ENCODE measurements around the gene TXNDC9. TPM values are rescaled to one million over a fixed set of nuclear protein-coding genes. Genes with fewer than 3 reads are reported as not detected.
"Not testable (repeated sequence)": the region's sequence is repeated elsewhere in the genome, so short reads cannot be mapped to it uniquely, and the experiment has no call there.

The TXNDC9 gene, protein sequence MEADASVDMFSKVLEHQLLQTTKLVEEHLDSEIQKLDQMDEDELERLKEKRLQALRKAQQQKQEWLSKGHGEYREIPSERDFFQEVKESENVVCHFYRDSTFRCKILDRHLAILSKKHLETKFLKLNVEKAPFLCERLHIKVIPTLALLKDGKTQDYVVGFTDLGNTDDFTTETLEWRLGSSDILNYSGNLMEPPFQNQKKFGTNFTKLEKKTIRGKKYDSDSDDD
- 10 to 100 TPM; 14.0 to 26.2 TPM for polyA plus RNA-seq

DNA sequence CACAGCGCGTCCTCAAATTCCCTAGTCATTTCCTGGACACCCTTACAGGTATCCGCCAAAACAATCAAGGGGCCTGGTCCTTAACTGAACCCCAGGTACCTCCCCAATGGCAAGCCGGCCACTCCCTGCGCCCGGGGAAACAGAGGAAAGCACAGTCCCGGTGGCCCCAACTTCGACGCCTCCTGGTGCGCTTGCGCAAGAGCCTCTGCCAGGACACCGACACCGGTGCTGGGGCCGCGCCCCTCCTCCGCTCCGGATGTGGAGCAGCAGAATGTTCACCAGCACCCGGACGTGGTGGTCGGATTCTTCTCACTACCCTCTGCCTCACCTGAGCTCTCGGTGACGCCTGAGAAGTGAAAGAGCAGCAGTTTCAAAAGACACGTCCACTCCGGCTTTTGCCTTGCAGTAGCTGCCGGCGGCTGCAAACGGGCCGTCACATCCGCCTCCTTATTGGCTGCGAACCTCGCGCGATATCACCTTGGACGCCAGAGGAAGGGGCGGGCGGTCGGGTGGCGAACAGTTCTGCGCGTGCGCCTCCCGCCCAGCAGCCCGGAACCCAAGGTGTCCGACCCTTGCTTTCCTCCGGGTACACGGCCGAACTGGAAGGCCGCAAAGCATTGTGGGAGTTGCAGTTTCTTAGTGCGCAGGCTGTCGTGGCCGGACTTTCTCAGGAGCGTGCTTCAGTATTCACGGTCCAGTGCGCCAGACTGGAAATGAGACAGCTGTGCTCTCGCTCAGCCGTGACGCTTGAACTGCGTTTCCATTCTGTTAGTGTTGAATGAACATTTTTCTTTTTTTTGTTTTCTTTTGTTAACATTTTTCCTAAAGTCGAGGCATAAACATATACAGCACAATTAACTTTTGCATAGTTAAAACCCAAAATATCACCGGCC is at the start of gene TXNDC9:
Gene TXNDC9, minus strand, starts transcription at position 423 of the 893 bp plus-strand sequence. CDS start 3,123 bp downstream, outside the sequence.
- Histone ChIP-seq H3K27me3 (ENCODE audit: control insufficient read depth in 1 of 2, insufficient read depth in 2 of 2, low read length in 2 of 2) (no peaks in the 10 kb centered on the region), H3K4me1 (ENCODE audit: control insufficient read depth in 2 of 2, insufficient read depth in 2 of 2, low read length in 1 of 2) (peaks cover 0 to 5% of the 10 kb centered on the region in 2 donors)
- WGBS, 2 donors, result 0 to 1% methylated on average over 58 to 60 of the region's 60 CpGs

DNA sequence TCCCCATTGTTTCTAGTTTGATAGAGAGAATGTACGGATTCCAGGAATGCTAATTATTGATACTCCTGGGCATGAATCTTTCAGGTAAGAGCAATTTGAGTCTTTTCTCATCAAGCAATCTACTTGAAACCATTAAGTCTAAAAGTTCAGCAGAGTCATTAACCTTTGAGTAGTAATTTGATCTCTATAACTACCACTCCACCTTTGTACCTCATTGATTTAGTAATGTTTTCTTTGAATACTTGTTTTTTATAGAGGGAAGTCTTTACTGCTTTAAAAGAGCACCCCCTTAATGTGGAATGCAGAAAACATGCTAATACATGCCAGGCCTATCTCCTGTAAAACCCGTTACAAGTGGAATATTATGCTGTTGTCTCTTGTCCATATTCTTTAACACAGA is 46.0 kb upstream of the TXNDC9 start:
- peaks cover 3 to 5% of the 10 kb centered on the region in 2 donors for H3K36me3 ChIP-seq (ENCODE audit: control insufficient read depth in 2 of 2, insufficient read depth in 2 of 2, low read length in 1 of 2)
- no peaks in the 10 kb centered on the region for H3K4me1 ChIP-seq (ENCODE audit: control insufficient read depth in 2 of 2, insufficient read depth in 2 of 2, low read length in 1 of 2)
- H3K27me3 ChIP-seq (ENCODE audit: control insufficient read depth in 1 of 2, insufficient read depth in 2 of 2, low read length in 2 of 2), result no peaks in the 10 kb centered on the region
- no peak overlapping the region for H3K4me3 ChIP-seq (ENCODE audit: low read depth in 1 of 2, low read length in 2 of 2)
- no peak overlapping the region for H3K27ac ChIP-seq (ENCODE audit: low read depth in 2 of 2, low read length in 1 of 2)
- WGBS, 2 donors, result 83 to 97% methylated on average over 2 of the region's 2 CpGs
- no peaks in the 10 kb centered on the region for H3K9me3 ChIP-seq (ENCODE audit: control insufficient read depth in 2 of 2, insufficient read depth in 1 of 2, low read depth in 1 of 2, low read length in 1 of 2)

More for the DNA sequence above, at the start of gene TXNDC9:
- Histone ChIP-seq H3K4me3 (ENCODE audit: low read depth in 1 of 2, low read length in 2 of 2) (peak within 1 kb of the TSS; percentile 64 to 80), H3K36me3 (ENCODE audit: control insufficient read depth in 2 of 2, insufficient read depth in 2 of 2, low read length in 1 of 2) (no peaks in the 10 kb centered on the region), H3K27ac (ENCODE audit: low read depth in 2 of 2, low read length in 1 of 2) (peak within 1 kb of the TSS; percentile 96 to 99), H3K9me3 (ENCODE audit: control insufficient read depth in 2 of 2, insufficient read depth in 1 of 2, low read depth in 1 of 2, low read length in 1 of 2) (no peaks in the 10 kb centered on the region)

DNA sequence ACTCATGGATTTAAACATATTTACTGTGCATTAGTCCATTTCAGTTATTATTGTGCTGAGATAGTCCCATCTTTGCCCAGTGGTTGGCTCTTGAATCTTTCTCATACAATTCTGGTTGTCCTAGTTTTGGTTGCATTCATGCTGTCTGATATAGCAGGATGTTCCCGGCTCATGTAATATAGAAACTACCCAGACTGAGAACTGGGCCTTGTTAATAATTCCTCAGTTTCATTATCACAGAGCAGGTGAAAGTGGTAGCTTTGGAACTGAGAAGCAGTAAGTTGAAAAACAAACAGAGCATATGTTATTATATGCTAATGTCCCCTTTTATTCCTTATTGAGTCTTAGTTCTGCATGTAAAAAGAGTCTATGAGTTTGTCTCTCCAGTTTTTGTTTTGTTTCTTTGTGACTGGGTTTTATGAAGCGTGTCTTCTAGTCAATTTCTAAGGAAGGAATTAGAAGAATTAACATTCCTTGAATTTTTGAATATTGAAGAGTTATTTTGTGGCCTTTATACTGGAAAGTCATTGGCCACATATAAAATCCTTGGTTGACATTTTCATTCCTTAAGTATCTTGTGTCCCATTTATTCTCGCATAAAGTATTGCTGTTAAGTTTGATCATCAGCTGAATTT is 44.4 kb upstream of the TXNDC9 start:
- Histone ChIP-seq H3K4me3 (ENCODE audit: low read depth in 1 of 2, low read length in 2 of 2) (no peak overlapping the region), H3K4me1 (ENCODE audit: control insufficient read depth in 2 of 2, insufficient read depth in 2 of 2, low read length in 1 of 2) (no peaks in the 10 kb centered on the region), H3K27me3 (ENCODE audit: control insufficient read depth in 1 of 2, insufficient read depth in 2 of 2, low read length in 2 of 2) (no peaks in the 10 kb centered on the region), H3K9me3 (ENCODE audit: control insufficient read depth in 2 of 2, insufficient read depth in 1 of 2, low read depth in 1 of 2, low read length in 1 of 2) (no peaks in the 10 kb centered on the region), H3K27ac (ENCODE audit: low read depth in 2 of 2, low read length in 1 of 2) (no peak overlapping the region), H3K36me3 (ENCODE audit: control insufficient read depth in 2 of 2, insufficient read depth in 2 of 2, low read length in 1 of 2) (peaks cover 0 to 8% of the 10 kb centered on the region in 2 donors)
- 82 to 89% methylated on average over 3 of the region's 3 CpGs for WGBS, 2 donors

DNA sequence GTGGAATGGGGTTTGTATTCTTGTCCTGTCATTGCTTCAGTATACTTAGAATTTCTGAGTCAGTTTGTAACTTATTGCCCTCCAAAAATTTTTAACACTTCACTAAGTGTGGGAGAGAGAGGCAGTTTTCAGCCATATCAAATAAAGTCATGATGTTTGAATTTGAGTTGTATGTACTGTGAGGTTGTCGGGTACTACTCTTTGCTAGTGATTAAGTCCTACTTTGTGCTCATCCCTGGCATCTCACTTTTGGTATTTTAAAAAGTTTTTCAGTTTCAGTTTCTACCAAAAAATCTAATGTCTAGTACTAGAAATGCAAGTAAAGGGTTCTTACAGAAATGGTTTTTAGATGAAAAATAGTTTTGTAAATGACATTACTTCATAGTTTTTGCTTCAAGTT is 41.7 kb upstream of the TXNDC9 start:
- no peak overlapping the region for H3K27ac ChIP-seq (ENCODE audit: low read depth in 2 of 2, low read length in 1 of 2)
- peaks cover 2 to 8% of the 10 kb centered on the region in 2 donors for H3K36me3 ChIP-seq (ENCODE audit: control insufficient read depth in 2 of 2, insufficient read depth in 2 of 2, low read length in 1 of 2)
- H3K27me3 ChIP-seq (ENCODE audit: control insufficient read depth in 1 of 2, insufficient read depth in 2 of 2, low read length in 2 of 2), result no peaks in the 10 kb centered on the region
- peaks cover 0 to 2% of the 10 kb centered on the region in 2 donors for H3K9me3 ChIP-seq (ENCODE audit: control insufficient read depth in 2 of 2, insufficient read depth in 1 of 2, low read depth in 1 of 2, low read length in 1 of 2)
- H3K4me3 ChIP-seq (ENCODE audit: low read depth in 1 of 2, low read length in 2 of 2), result no peak overlapping the region
- 91 to 94% methylated on average over 1 of the region's 1 CpG for WGBS, 2 donors
- no peaks in the 10 kb centered on the region for H3K4me1 ChIP-seq (ENCODE audit: control insufficient read depth in 2 of 2, insufficient read depth in 2 of 2, low read length in 1 of 2)

DNA sequence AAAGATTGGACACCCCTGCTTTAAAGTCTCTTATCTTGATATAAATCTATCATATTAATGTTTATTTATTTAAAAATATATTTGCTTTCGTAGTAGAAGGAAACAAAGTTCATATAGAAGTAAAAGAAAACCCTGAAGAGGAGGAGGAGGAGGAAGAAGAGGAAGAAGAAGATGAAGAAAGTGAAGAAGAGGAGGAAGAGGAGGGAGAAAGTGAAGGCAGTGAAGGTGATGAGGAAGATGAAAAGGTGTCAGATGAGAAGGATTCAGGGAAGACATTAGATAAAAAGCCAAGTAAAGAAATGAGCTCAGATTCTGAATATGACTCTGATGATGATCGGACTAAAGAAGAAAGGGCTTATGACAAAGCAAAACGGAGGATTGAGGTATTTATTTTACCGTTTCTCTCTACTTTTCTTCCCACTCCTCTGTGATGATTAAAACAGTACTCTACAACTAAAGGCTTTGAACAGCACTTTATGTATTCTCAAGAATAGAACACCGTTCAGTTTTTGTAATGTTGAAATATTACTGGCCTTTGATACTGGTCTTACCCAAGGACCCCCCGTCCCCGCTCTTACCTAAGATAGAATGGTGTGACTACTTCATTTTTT is 40.2 kb upstream of the TXNDC9 start:
- Histone ChIP-seq H3K36me3 (ENCODE audit: control insufficient read depth in 2 of 2, insufficient read depth in 2 of 2, low read length in 1 of 2) (peaks cover 2 to 8% of the 10 kb centered on the region in 2 donors), H3K4me3 (ENCODE audit: low read depth in 1 of 2, low read length in 2 of 2) (no peak overlapping the region), H3K27ac (ENCODE audit: low read depth in 2 of 2, low read length in 1 of 2) (no peak overlapping the region), H3K27me3 (ENCODE audit: control insufficient read depth in 1 of 2, insufficient read depth in 2 of 2, low read length in 2 of 2) (no peaks in the 10 kb centered on the region), H3K4me1 (ENCODE audit: control insufficient read depth in 2 of 2, insufficient read depth in 2 of 2, low read length in 1 of 2) (no peaks in the 10 kb centered on the region), H3K9me3 (ENCODE audit: control insufficient read depth in 2 of 2, insufficient read depth in 1 of 2, low read depth in 1 of 2, low read length in 1 of 2) (peaks cover 0 to 2% of the 10 kb centered on the region in 2 donors)
- 85 to 91% methylated on average over 7 of the region's 7 CpGs for WGBS, 2 donors

DNA sequence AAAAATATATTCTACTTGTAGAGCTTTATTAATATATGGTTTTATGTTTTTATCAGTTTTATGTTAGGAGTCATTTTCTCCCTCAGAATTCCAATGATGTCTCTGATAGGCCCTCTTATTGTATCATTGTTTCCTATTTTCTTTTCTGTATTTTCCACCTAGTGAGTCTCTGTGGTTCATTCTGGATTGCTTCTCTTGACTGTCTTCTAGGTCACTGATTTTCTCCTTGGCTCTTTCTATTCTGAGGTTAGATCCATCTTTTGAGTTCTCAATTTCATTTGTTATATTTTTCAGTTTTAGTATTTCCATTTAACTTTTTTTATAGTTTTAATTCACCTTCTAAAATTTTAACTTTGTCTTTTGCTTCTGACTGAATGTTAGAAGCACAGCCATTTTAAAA is 38.6 kb upstream of the TXNDC9 start:
- H3K36me3 ChIP-seq (ENCODE audit: control insufficient read depth in 2 of 2, insufficient read depth in 2 of 2, low read length in 1 of 2), result peaks cover 2 to 8% of the 10 kb centered on the region in 2 donors
- H3K4me1 ChIP-seq (ENCODE audit: control insufficient read depth in 2 of 2, insufficient read depth in 2 of 2, low read length in 1 of 2), result no peaks in the 10 kb centered on the region
- no peaks in the 10 kb centered on the region for H3K27me3 ChIP-seq (ENCODE audit: control insufficient read depth in 1 of 2, insufficient read depth in 2 of 2, low read length in 2 of 2)
- H3K9me3 ChIP-seq (ENCODE audit: control insufficient read depth in 2 of 2, insufficient read depth in 1 of 2, low read depth in 1 of 2, low read length in 1 of 2), result peaks cover 0 to 2% of the 10 kb centered on the region in 2 donors
- no peak overlapping the region for H3K27ac ChIP-seq (ENCODE audit: low read depth in 2 of 2, low read length in 1 of 2)
- no peak overlapping the region for H3K4me3 ChIP-seq (ENCODE audit: low read depth in 1 of 2, low read length in 2 of 2)

DNA sequence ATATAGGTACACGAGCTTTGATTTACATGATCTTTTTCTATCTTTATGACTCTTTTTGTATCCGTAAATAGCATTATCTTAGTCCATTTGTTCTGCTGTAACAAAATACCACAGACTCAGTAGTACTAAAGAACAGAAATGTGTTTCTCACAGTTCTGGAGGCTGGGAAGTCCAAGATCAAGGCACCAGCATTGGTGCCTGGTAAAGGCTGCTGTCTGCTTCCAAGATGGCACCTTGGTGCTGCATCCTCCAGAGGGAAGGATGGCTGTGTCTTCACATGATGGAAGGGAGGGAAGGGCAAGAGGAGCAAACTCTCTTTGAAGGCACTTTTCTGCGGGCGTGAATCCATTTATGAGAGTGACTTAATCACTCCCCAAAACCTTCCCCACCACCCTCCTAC is 37.0 kb upstream of the TXNDC9 start:
- 96 to 97% methylated on average over 4 of the region's 4 CpGs for WGBS, 2 donors
- Histone ChIP-seq H3K4me1 (ENCODE audit: control insufficient read depth in 2 of 2, insufficient read depth in 2 of 2, low read length in 1 of 2) (no peaks in the 10 kb centered on the region), H3K4me3 (ENCODE audit: low read depth in 1 of 2, low read length in 2 of 2) (no peak overlapping the region), H3K36me3 (ENCODE audit: control insufficient read depth in 2 of 2, insufficient read depth in 2 of 2, low read length in 1 of 2) (peaks cover 2 to 8% of the 10 kb centered on the region in 2 donors), H3K27ac (ENCODE audit: low read depth in 2 of 2, low read length in 1 of 2) (no peak overlapping the region), H3K9me3 (ENCODE audit: control insufficient read depth in 2 of 2, insufficient read depth in 1 of 2, low read depth in 1 of 2, low read length in 1 of 2) (peaks cover 0 to 2% of the 10 kb centered on the region in 2 donors), H3K27me3 (ENCODE audit: control insufficient read depth in 1 of 2, insufficient read depth in 2 of 2, low read length in 2 of 2) (no peaks in the 10 kb centered on the region)

DNA sequence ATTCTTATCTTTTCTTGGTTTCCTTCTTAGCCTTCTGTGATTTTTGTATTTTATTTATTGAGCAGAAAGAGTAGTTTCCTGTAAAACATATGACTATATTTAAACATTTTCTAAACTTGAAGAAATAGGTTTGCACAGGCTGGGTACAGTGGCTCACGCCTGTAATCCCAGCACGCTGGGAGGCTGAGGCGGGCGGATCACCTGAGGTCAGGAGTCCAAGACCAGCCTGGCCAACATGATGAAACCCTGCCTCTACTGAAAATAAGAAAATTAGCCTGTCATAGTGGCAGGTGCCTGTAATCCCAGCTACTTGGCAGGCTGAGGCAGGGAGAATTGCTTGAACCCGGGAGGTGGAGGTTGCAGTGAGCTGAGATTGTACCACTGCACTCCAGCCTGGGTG is 32.7 kb upstream of the TXNDC9 start:
- H3K36me3 ChIP-seq (ENCODE audit: control insufficient read depth in 2 of 2, insufficient read depth in 2 of 2, low read length in 1 of 2); H3K4me1 ChIP-seq (ENCODE audit: control insufficient read depth in 2 of 2, insufficient read depth in 2 of 2, low read length in 1 of 2); H3K4me3 ChIP-seq (ENCODE audit: low read depth in 1 of 2, low read length in 2 of 2); H3K27ac ChIP-seq (ENCODE audit: low read depth in 2 of 2, low read length in 1 of 2); H3K9me3 ChIP-seq (ENCODE audit: control insufficient read depth in 2 of 2, insufficient read depth in 1 of 2, low read depth in 1 of 2, low read length in 1 of 2); H3K27me3 ChIP-seq (ENCODE audit: control insufficient read depth in 1 of 2, insufficient read depth in 2 of 2, low read length in 2 of 2): not testable (repeated sequence)
- 96 to 98% methylated on average over 5 of the region's 5 CpGs for WGBS, 2 donors

DNA sequence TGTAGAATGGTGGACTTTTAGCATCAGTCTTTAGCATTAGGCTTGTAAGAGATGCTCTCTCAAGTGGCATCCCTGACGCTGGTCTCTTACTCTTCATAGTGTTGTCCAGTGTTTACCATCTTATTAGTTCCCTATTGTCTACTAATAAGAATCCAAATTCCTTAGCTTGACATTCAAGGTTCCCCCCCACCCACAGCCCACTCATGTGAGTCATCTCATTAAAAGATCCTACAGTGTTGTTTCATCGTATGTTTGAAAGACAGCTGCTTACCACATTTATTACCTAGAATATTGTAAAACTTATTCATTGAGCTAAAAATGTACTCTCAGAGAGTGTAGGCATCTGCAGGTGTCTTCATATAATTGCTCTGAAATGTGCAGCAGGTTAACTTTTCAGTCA is 29.5 kb upstream of the TXNDC9 start:
- Histone ChIP-seq H3K36me3 (ENCODE audit: control insufficient read depth in 2 of 2, insufficient read depth in 2 of 2, low read length in 1 of 2) (peaks cover 3 to 6% of the 10 kb centered on the region in 2 donors), H3K4me3 (ENCODE audit: low read depth in 1 of 2, low read length in 2 of 2) (no peak overlapping the region), H3K4me1 (ENCODE audit: control insufficient read depth in 2 of 2, insufficient read depth in 2 of 2, low read length in 1 of 2) (no peaks in the 10 kb centered on the region), H3K27ac (ENCODE audit: low read depth in 2 of 2, low read length in 1 of 2) (no peak overlapping the region), H3K9me3 (ENCODE audit: control insufficient read depth in 2 of 2, insufficient read depth in 1 of 2, low read depth in 1 of 2, low read length in 1 of 2) (no peaks in the 10 kb centered on the region), H3K27me3 (ENCODE audit: control insufficient read depth in 1 of 2, insufficient read depth in 2 of 2, low read length in 2 of 2) (no peaks in the 10 kb centered on the region)
- WGBS, 2 donors, result 66 to 67% methylated on average over 2 of the region's 2 CpGs

All from esophagus (tissue), 2 donors.